Thoracic aorta (tissue), 2 donors: ENCODE results near the gene RIPOR2. TPM values are rescaled to one million over a fixed set of nuclear protein-coding genes. Genes with fewer than 3 reads are reported as not detected.

ENCODE experiments used
- ATAC-seq: fragments of 150-250 bp; one replicate; pipeline ENCODE4 v1.8.0; 2017; ENCODE audit warnings: low read depth; ENCODE audit not compliant: insufficient number of reproducible peaks, low FRiP score
- DNase-seq: peaks from one replicate; pipeline ENCODE4 v3.0.0-alpha.2; 2020; ENCODE audit warnings: low spot score
- H3K27ac ChIP-seq, 2 donors: fragments of 200-600 bp; sonication (generic); 1 replicate in 1 of 2; 2 replicates in 1 of 2; pipeline ENCODE4 v1.5.1; 2016; ENCODE audit warnings: mild to moderate bottlenecking in 2 of 2, moderate library complexity in 2 of 2
- H3K27me3 ChIP-seq: fragments of 200-600 bp; sonication (generic); replicated peaks from 2 replicates; pipeline ENCODE4 v1.6.0; 2016; ENCODE audit warnings: mild to moderate bottlenecking; ENCODE audit not compliant: insufficient read depth
- H3K36me3 ChIP-seq: fragments of 200-600 bp; sonication (generic); one replicate; pipeline ENCODE4 v1.5.1; 2016
- H3K4me1 ChIP-seq, 2 donors: fragments of 200-600 bp; sonication (generic); 1 replicate in 1 of 2; 2 replicates in 1 of 2; pipeline versions ENCODE4 v1.5.1 to v1.6.0; 2016; ENCODE audit warnings: low read depth in 2 of 2, mild to moderate bottlenecking in 1 of 2; ENCODE audit not compliant: control insufficient read depth in 1 of 2
- H3K4me3 ChIP-seq: fragments of 200-600 bp; sonication (generic); 2 replicates; pipeline ENCODE4 v1.5.1; 2016; ENCODE audit warnings: mild to moderate bottlenecking
- H3K9me3 ChIP-seq: fragments of 200-600 bp; sonication (generic); 2 replicates; pipeline ENCODE4 v1.5.1; 2016
- CTCF ChIP-seq: fragments of 200-600 bp; sonication (generic); IDR thresholded peaks from one replicate; pipeline ENCODE4 v1.5.1; 2019; ENCODE audit warnings: antibody characterized with exemption
- total RNA-seq, 2 donors: library from RNA; depleted of rRNA; stranded (reverse); fragments of >200 nt; gene quantifications; one replicate each; pipeline versions ENCODE4 v1.1.0 to v1.2.3, GENCODE V29; 2016

Gene RIPOR2
- total RNA-seq, 2 donors from 2014 or later = 6.0 to 9.9 TPM

GRCh38 chr6:24763578-24763977 is 172.2 kb downstream of the RIPOR2 start:
- Histone ChIP-seq H3K27ac (no peak overlapping the region), H3K27me3 (no peaks in the 10 kb centered on the region), H3K36me3 (no peaks in the 10 kb centered on the region), H3K9me3 (no peaks in the 10 kb centered on the region), H3K4me3 (no peak overlapping the region), H3K4me1 (no peaks in the 10 kb centered on the region)
- DNase-seq (no peak), ATAC-seq (no peak)
- TF ChIP-seq CTCF = no peak

DNA sequence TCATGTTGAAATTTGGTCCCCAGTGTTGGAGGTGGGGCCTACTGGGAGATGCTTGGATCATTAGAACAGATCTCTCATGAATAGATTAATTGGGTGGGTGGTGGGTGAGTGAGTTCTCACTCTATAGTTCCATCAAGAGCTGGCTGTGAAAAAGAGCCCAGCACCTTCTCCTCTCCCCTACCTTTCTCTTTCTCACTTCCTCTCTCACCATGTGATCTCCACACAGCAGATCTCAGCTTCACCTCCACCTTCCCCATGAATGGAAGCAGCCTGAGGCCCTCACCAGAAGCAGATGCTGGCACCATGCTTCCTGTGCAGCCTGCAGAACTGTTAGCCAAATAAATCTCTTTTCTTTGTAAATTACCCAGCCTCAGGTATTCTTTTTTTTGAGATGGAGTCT is 173.9 kb downstream of the RIPOR2 start:
- H3K9me3 ChIP-seq = no peaks in the 10 kb centered on the region
- ATAC-seq = no peak
- no peak for DNase-seq
- no peak overlapping the region for H3K4me3 ChIP-seq
- H3K4me1 ChIP-seq = no peaks in the 10 kb centered on the region
- no peak overlapping the region for H3K27ac ChIP-seq
- no peaks in the 10 kb centered on the region for H3K27me3 ChIP-seq
- no peaks in the 10 kb centered on the region for H3K36me3 ChIP-seq
- TF ChIP-seq CTCF = no peak

GRCh38 chr6:24761193-24761835 is 174.4 kb downstream of the RIPOR2 start:
- no peaks in the 10 kb centered on the region for H3K27me3 ChIP-seq
- TF ChIP-seq CTCF = no peak
- H3K36me3 ChIP-seq = no peaks in the 10 kb centered on the region
- H3K9me3 ChIP-seq = no peaks in the 10 kb centered on the region
- H3K4me1 ChIP-seq = no peaks in the 10 kb centered on the region
- DNase-seq (no peak), ATAC-seq (no peak)
- no peak overlapping the region for H3K4me3 ChIP-seq
- H3K27ac ChIP-seq = no peak overlapping the region

GRCh38 chr6:24760210-24760609 is 175.6 kb downstream of the RIPOR2 start:
- DNase-seq = no peak
- no peak for TF ChIP-seq CTCF
- H3K27me3 ChIP-seq = no peaks in the 10 kb centered on the region
- H3K27ac ChIP-seq = no peak overlapping the region
- no peaks in the 10 kb centered on the region for H3K9me3 ChIP-seq
- H3K36me3 ChIP-seq = no peaks in the 10 kb centered on the region
- H3K4me3 ChIP-seq = no peak overlapping the region
- ATAC-seq = no peak
- H3K4me1 ChIP-seq = no peaks in the 10 kb centered on the region

- no peak for DNase-seq
- H3K36me3 ChIP-seq = no peaks in the 10 kb centered on the region
- H3K27ac ChIP-seq = no peak overlapping the region
- no peak overlapping the region for H3K4me3 ChIP-seq
- no peak for ATAC-seq
- H3K4me1 ChIP-seq = no peaks in the 10 kb centered on the region
- no peaks in the 10 kb centered on the region for H3K9me3 ChIP-seq
- TF ChIP-seq CTCF = no peak
- H3K27me3 ChIP-seq = no peaks in the 10 kb centered on the region
Observed at GRCh38 chr6:24759718-24760117, 176.0 kb downstream of the RIPOR2 start.
